C4-2B (cell line): ENCODE measurements around the gene GLI3.

Experiments used
- CTCF ChIP-seq: fragments of 450-650 bp; conservative IDR thresholded peaks from 2 replicates; pipeline ENCODE4 v1.5.1; 2017; ENCODE audit warnings: mild to moderate bottlenecking
- ZFX ChIP-seq: fragments of 450-650 bp; IDR thresholded peaks from 2 replicates; pipeline ENCODE4 v1.6.1; 2017

- TF ChIP-seq CTCF (no peak), ZFX (no peak)
These were observed 242.8 kb downstream of the GLI3 start for GRCh38 chr7:41994036-41994745.
